Colon (tissue), 2 donors: ENCODE results near the gene JPH2.

ENCODE experiments used
- FAIRE-seq: peaks from 2 replicates; lab custom pipeline; 2012; peaks lifted over from hg19 to GRCh38; lab: Jason Lieb, UNC
- donor health status: control.
- donor health status: control.

The JPH2 gene

GRCh38 chr20:44099832-44100231 lies 87.2 kb downstream of the JPH2 start:
- FAIRE-seq: no peak

GRCh38 chr20:44098657-44099056 lies 88.3 kb downstream of the JPH2 start:
- no peak for FAIRE-seq

- no peak for FAIRE-seq
Observed at GRCh38 chr20:44098256-44098630, 88.7 kb downstream of the JPH2 start.

GRCh38 chr20:44097521-44098255 lies 89.3 kb downstream of the JPH2 start:
- no peak for FAIRE-seq

- FAIRE-seq: no peak
Observed at GRCh38 chr20:44095831-44096230, 91.2 kb downstream of the JPH2 start.

GRCh38 chr20:44093249-44093582 lies 93.8 kb downstream of the JPH2 start:
- FAIRE-seq: no peak

- no peak for FAIRE-seq
Observed at GRCh38 chr20:44092551-44093248, 94.3 kb downstream of the JPH2 start.

GRCh38 chr20:44091026-44091425 lies 96.0 kb downstream of the JPH2 start:
- FAIRE-seq: no peak

- FAIRE-seq: no peak
Observed at GRCh38 chr20:44089987-44090674, 96.9 kb downstream of the JPH2 start.

- FAIRE-seq: no peak
Observed at GRCh38 chr20:44087857-44088120, 99.2 kb downstream of the JPH2 start.

GRCh38 chr20:44087051-44087856 lies 99.7 kb downstream of the JPH2 start:
- no peak for FAIRE-seq

- FAIRE-seq: no peak
Observed at GRCh38 chr20:44085616-44086434, 101.2 kb downstream of the JPH2 start.

- no peak for FAIRE-seq
Observed at GRCh38 chr20:44084891-44085290, 102.1 kb downstream of the JPH2 start.

- FAIRE-seq: no peak
Observed at GRCh38 chr20:44084439-44084838, 102.5 kb downstream of the JPH2 start.

GRCh38 chr20:44083220-44083933 lies 103.6 kb downstream of the JPH2 start:
- FAIRE-seq: no peak

GRCh38 chr20:44081888-44082287 lies 105.1 kb downstream of the JPH2 start:
- FAIRE-seq: no peak

- no peak for FAIRE-seq
Observed at GRCh38 chr20:44081476-44081875, 105.5 kb downstream of the JPH2 start.

- no peak for FAIRE-seq
Observed at GRCh38 chr20:44080646-44081267, 106.2 kb downstream of the JPH2 start.

GRCh38 chr20:44080064-44080463 lies 106.9 kb downstream of the JPH2 start:
- no peak for FAIRE-seq

- FAIRE-seq: no peak
Observed at GRCh38 chr20:44079291-44079690, 107.7 kb downstream of the JPH2 start.

- no peak for FAIRE-seq
Observed at GRCh38 chr20:44075950-44076232, 111.1 kb downstream of the JPH2 start.
